GM23338 (cell line): ENCODE measurements around the gene ADCY5. TPM values are rescaled to one million over a fixed set of nuclear protein-coding genes. Genes with fewer than 3 reads are reported as not detected.

Experiments used
- ATAC-seq: fragments of 200-7000 bp; cut with Tn5 transposase; 3 replicates; pipeline ENCODE4 v1.9.1; 2020
- DNase-seq: peaks from one replicate; pipeline ENCODE4 v3.0.0-alpha.2; 2015; ENCODE audit warnings: low spot score
- H2AFZ ChIP-seq: fragments of 200-600 bp; sonication (generic); 2 replicates; pipeline ENCODE4 v1.8.0; 2016; ENCODE audit warnings: antibody characterized with exemption, mild to moderate bottlenecking, moderate library complexity
- H3F3A ChIP-seq: fragments of 200-600 bp; sonication (generic); replicated peaks from 2 replicates; pipeline ENCODE4 v1.8.0; 2017; ENCODE audit warnings: antibody characterized with exemption, mixed run types, low read depth
- H3K27ac ChIP-seq: fragments of 200-600 bp; sonication (generic); 2 replicates; pipeline ENCODE4 v1.6.1; 2016; ENCODE audit warnings: low read depth
- H3K27me3 ChIP-seq: fragments of 200-600 bp; sonication (generic); 2 replicates; pipeline ENCODE4 v1.8.0; 2016; ENCODE audit warnings: mild to moderate bottlenecking, mixed run types, moderate library complexity; ENCODE audit not compliant: insufficient read depth
- H3K36me3 ChIP-seq: fragments of 200-600 bp; sonication (generic); 2 replicates; pipeline ENCODE4 v1.8.0; 2016; ENCODE audit warnings: mild to moderate bottlenecking; ENCODE audit not compliant: insufficient read depth
- H3K4me1 ChIP-seq: fragments of 200-600 bp; sonication (generic); 2 replicates; pipeline ENCODE4 v1.8.0; 2016; ENCODE audit warnings: mild to moderate bottlenecking, moderate library complexity; ENCODE audit not compliant: insufficient read depth
- H3K4me2 ChIP-seq: fragments of 200-600 bp; sonication (generic); 2 replicates; pipeline ENCODE4 v1.7.1; 2017; ENCODE audit warnings: mixed run types
- H3K4me3 ChIP-seq: fragments of 200-600 bp; sonication (generic); 2 replicates; pipeline ENCODE4 v1.6.1; 2016; ENCODE audit warnings: mixed run types
- H3K79me2 ChIP-seq: fragments of 200-600 bp; sonication (generic); replicated peaks from 2 replicates; pipeline ENCODE4 v1.8.0; 2017; ENCODE audit warnings: mild to moderate bottlenecking; ENCODE audit not compliant: insufficient read depth
- H3K9me2 ChIP-seq: fragments of 200-600 bp; sonication (generic); 2 replicates; pipeline ENCODE4 v1.8.0; 2017; ENCODE audit not compliant: insufficient read depth
- H4K20me1 ChIP-seq: fragments of 200-600 bp; sonication (generic); replicated peaks from 2 replicates; pipeline ENCODE4 v1.8.0; 2017; ENCODE audit warnings: mild to moderate bottlenecking; ENCODE audit not compliant: insufficient read depth
- H3K27ac Mint-ChIP-seq: 2 replicates; pipeline ENCODE4 v1.8.0; 2020; ENCODE audit warnings: inconsistent platforms, mild to moderate bottlenecking, moderate library complexity, mixed read lengths
- H3K27me3 Mint-ChIP-seq: 3 replicates; pipeline ENCODE4 v1.8.0; 2022; ENCODE audit warnings: low read depth, mild to moderate bottlenecking, moderate library complexity, mixed read lengths, inconsistent platforms; ENCODE audit not compliant: insufficient read depth, poor library complexity
- H3K36me3 Mint-ChIP-seq: 3 replicates; pipeline ENCODE4 v1.8.0; 2021; ENCODE audit warnings: low read depth, mild to moderate bottlenecking, inconsistent platforms, moderate library complexity, mixed read lengths
- H3K4me1 Mint-ChIP-seq: 3 replicates; pipeline ENCODE4 v1.8.0; 2020; ENCODE audit warnings: mild to moderate bottlenecking, inconsistent platforms, mixed read lengths
- H3K4me3 Mint-ChIP-seq: 3 replicates; pipeline ENCODE4 v1.8.0; 2021; ENCODE audit warnings: moderate library complexity, mild to moderate bottlenecking, inconsistent platforms, mixed read lengths
- H3K9me3 Mint-ChIP-seq: 3 replicates; pipeline ENCODE4 v1.8.0; 2020; ENCODE audit warnings: moderate library complexity, mild to moderate bottlenecking, inconsistent platforms, mixed read lengths
- CREB1 ChIP-seq: fragments of 250-450 bp; sonication (Bioruptor Pico); IDR thresholded peaks from 2 replicates; pipeline ENCODE4 v1.5.0; 2020; ENCODE audit warnings: low read depth, mild to moderate bottlenecking, moderate library complexity
- EZH2 ChIP-seq: fragments of 200-600 bp; sonication (generic); IDR thresholded peaks from one replicate; pipeline ENCODE4 v1.8.0; 2017; ENCODE audit warnings: antibody characterized with exemption, mild to moderate bottlenecking, low read depth; ENCODE audit not compliant: unreplicated experiment
- EZH2phosphoT487 ChIP-seq: fragments of 200-600 bp; sonication (generic); IDR thresholded peaks from one replicate; pipeline ENCODE4 v1.8.1; 2018; ENCODE audit warnings: antibody characterized with exemption; ENCODE audit not compliant: unreplicated experiment
- JUNB ChIP-seq: IDR thresholded peaks from one replicate; pipeline ENCODE4 v1.6.1; 2016; ENCODE audit warnings: antibody characterized with exemption; ENCODE audit not compliant: unreplicated experiment
- NANOG ChIP-seq: IDR thresholded peaks from 2 replicates; pipeline ENCODE4 v1.6.1; 2016; ENCODE audit warnings: antibody characterized with exemption, borderline replicate concordance
- POLR2AphosphoS5 ChIP-seq: IDR thresholded peaks from 2 replicates; pipeline ENCODE4 v1.6.1; 2016; ENCODE audit warnings: antibody characterized with exemption, low read depth
- STAT1 ChIP-seq: IDR thresholded peaks from one replicate; pipeline ENCODE4 v1.6.1; 2016; ENCODE audit warnings: antibody characterized with exemption; ENCODE audit not compliant: unreplicated experiment
- ZNF114 ChIP-seq: fragments of 250-450 bp; sonication (Bioruptor Pico); IDR thresholded peaks from 2 replicates; pipeline ENCODE4 v1.5.0; 2020; ENCODE audit warnings: mild to moderate bottlenecking, moderate library complexity
- ZNF331 ChIP-seq: fragments of 250-450 bp; sonication (Bioruptor Pico); IDR thresholded peaks from 2 replicates; pipeline ENCODE4 v1.5.0; 2020; ENCODE audit warnings: low read depth, mild to moderate bottlenecking, moderate library complexity
- polyA plus RNA-seq: library from polyadenylated mRNA; unstranded; fragments of >200 nt; fragmentation: Nextera tagmentation; extraction: Ambion mirVana; gene quantifications from 2 replicates; pipeline ENCODE4 v1.2.1, GENCODE V29; 2016
- total RNA-seq: library from RNA; depleted of rRNA; stranded (reverse); fragments of >200 nt; shearing (Covaris generic); gene quantifications from 2 replicates; pipeline ENCODE4 v1.2.3, GENCODE V29; 2014
- TF ChIP-seq, protein P1 (sequence below): IDR thresholded peaks from 2 replicates; pipeline ENCODE4 v1.6.1; 2016; ENCODE audit warnings: antibody characterized with exemption
- TF ChIP-seq, protein P2 (sequence below), 2 experiments: fragments of 200-600 bp in 1 of 2; sonication (generic) in 1 of 2; conservative IDR thresholded peaks; 2 replicates each; pipeline versions ENCODE4 v1.5.1 to v1.6.1; 2016 to 2017; ENCODE audit warnings: antibody characterized with exemption in 2 of 2, low read depth in 2 of 2, mild to moderate bottlenecking in 2 of 2, moderate library complexity in 1 of 2

ADCY5 gene
- total and polyA plus RNA-seq, 2 experiments from 2014 or later: 3.5 to 10.2 TPM

DNA sequence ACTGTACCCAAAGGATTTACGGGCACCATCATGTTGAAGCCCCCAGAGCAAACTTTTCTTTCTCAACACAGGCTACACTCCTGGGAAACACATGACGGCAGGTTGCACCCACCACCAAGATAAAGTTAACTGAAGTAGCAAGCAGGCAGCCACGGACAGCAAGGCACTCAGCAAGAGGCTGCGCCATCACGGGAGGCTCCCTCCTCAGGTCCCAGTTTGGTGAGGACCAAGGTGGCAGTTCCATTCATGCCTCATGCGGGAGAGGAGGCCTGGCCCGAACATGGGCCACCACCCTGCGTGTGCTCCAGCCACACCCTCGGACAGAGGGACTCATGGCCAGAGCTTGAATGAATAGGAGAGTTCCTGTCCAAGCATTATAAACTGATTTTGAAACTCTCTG lies 6.8 kb downstream of the ADCY5 start:
- Histone ChIP-seq H3K27me3 (peaks cover 13% of the 10 kb centered on the region), H3F3A (no peaks in the 10 kb centered on the region), H3K36me3 (no peaks in the 10 kb centered on the region), H3K79me2 (no peaks in the 10 kb centered on the region), H3K27ac (no peak overlapping the region), H3K4me3 (no peak overlapping the region), H2AFZ (no peak overlapping the region), H3K4me2 (no peak overlapping the region), H3K9me2 (0 out of 2 replicates have a peak, but pooled peaks cover 4% of the 10 kb centered on the region), H3K4me1 (peaks cover 7% of the 10 kb centered on the region; the same call in 1 of the 2 replicates), H4K20me1 (peaks cover 10% of the 10 kb centered on the region; the same call in 1 of the 2 replicates)
- TF ChIP-seq, protein P1, sequence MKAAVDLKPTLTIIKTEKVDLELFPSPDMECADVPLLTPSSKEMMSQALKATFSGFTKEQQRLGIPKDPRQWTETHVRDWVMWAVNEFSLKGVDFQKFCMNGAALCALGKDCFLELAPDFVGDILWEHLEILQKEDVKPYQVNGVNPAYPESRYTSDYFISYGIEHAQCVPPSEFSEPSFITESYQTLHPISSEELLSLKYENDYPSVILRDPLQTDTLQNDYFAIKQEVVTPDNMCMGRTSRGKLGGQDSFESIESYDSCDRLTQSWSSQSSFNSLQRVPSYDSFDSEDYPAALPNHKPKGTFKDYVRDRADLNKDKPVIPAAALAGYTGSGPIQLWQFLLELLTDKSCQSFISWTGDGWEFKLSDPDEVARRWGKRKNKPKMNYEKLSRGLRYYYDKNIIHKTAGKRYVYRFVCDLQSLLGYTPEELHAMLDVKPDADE: no peak
- no peak for TF ChIP-seq STAT1
- Mint-ChIP-seq H3K27ac (no peak overlapping the region), H3K36me3 (peaks cover 3% of the 10 kb centered on the region; the same call in 1 of the 3 replicates), H3K27me3 (peaks cover 18% of the 10 kb centered on the region), H3K4me1 (peaks cover 27% of the 10 kb centered on the region), H3K4me3 (no peak overlapping the region), H3K9me3 (no peaks in the 10 kb centered on the region; the same call in 2 of the 3 replicates)
- no peak for DNase-seq
- no peak for ATAC-seq

DNA sequence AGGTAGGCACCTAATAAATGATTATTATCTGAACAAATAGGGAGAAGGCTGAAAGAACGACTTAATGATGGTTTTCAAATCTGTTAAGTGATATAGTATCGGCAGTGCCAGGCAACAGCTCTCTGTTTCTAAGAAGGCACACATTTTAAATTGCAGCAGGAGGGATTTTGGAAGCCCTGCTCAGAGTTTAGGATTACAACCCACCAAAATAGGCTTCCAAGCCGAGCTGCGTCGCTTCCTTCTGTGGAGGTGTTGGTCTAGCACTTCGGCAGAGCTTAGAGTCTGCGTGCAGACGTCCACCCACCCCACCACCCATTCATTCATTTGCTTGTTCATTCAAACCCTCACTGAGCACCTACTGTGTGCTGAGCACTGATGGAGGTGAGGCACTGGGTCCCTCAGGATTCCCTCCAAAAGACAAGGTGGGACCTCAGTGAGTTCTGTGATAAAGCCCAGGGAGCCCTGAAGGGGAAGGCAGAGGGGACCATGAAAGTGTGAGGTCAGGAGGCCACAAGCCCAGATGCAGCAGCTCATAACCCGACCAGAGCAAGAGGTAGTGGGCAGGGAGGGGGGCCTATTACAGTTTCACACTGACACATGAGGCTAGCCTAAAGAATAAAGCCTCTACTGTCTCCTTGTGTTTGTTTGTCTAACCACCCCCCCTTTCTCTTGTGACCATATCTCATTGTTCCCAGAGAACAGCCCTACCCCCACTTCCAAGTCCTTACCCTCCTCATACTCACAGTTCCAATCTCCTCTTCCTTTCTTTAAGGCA lies 8.9 kb downstream of the ADCY5 start:
- no peaks in the 10 kb centered on the region for H3K36me3 Mint-ChIP-seq
- no peaks in the 10 kb centered on the region for H3K9me3 Mint-ChIP-seq
- TF ChIP-seq, protein P1: no peak
- TF ChIP-seq EZH2phosphoT487 (no peak), NANOG (no peak), POLR2AphosphoS5 (no peak), JUNB (no peak), CREB1 (no peak), ZNF331 (CRISPR knock-in tag) (no peak), EZH2 (no peak), ZNF114 (CRISPR knock-in tag) (no peak)
- TF ChIP-seq, protein P2, sequence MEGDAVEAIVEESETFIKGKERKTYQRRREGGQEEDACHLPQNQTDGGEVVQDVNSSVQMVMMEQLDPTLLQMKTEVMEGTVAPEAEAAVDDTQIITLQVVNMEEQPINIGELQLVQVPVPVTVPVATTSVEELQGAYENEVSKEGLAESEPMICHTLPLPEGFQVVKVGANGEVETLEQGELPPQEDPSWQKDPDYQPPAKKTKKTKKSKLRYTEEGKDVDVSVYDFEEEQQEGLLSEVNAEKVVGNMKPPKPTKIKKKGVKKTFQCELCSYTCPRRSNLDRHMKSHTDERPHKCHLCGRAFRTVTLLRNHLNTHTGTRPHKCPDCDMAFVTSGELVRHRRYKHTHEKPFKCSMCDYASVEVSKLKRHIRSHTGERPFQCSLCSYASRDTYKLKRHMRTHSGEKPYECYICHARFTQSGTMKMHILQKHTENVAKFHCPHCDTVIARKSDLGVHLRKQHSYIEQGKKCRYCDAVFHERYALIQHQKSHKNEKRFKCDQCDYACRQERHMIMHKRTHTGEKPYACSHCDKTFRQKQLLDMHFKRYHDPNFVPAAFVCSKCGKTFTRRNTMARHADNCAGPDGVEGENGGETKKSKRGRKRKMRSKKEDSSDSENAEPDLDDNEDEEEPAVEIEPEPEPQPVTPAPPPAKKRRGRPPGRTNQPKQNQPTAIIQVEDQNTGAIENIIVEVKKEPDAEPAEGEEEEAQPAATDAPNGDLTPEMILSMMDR (conservative IDR thresholded peaks at IDR 0.05; ENCODE audit: low read depth in 2 of 2): no peak

More for the DNA sequence above, 8.9 kb downstream of the ADCY5 start:
- Histone ChIP-seq H3K27me3 (no peaks in the 10 kb centered on the region), H4K20me1 (no peaks in the 10 kb centered on the region; the same call in 1 of the 2 replicates), H2AFZ (no peak overlapping the region), H3K4me2 (no peak overlapping the region), H3K27ac (no peak overlapping the region), H3K4me1 (peaks cover 3% of the 10 kb centered on the region; the same call in 1 of the 2 replicates), H3K4me3 (no peak overlapping the region), H3K9me2 (0 out of 2 replicates have a peak, but pooled peaks cover 4% of the 10 kb centered on the region), H3K79me2 (no peaks in the 10 kb centered on the region), H3F3A (no peaks in the 10 kb centered on the region), H3K36me3 (no peaks in the 10 kb centered on the region)
- no peak for DNase-seq
- no peak overlapping the region for H3K4me3 Mint-ChIP-seq
- H3K27ac Mint-ChIP-seq: no peak overlapping the region
- peaks cover 15% of the 10 kb centered on the region for H3K4me1 Mint-ChIP-seq
- no peak for ATAC-seq
- peaks cover 5% of the 10 kb centered on the region for H3K27me3 Mint-ChIP-seq
